HepG2 (cell line): Measurements from ENCODE around the gene TAMALIN. TPM values are rescaled to one million over a fixed set of nuclear protein-coding genes. Genes with fewer than 3 reads are reported as not detected.

Experiments
- ZNF264 ChIP-seq: sonication (generic); formaldehyde crosslinking; IDR thresholded peaks from 2 replicates; pipeline ENCODE4 v1.4.0; 2020; ENCODE audit warnings: missing genetic modification reagents
- ZNF468 ChIP-seq: sonication (generic); formaldehyde crosslinking; IDR thresholded peaks from 2 replicates; pipeline ENCODE4 v1.8.0; 2022; ENCODE audit warnings: mild to moderate bottlenecking, moderate library complexity, missing genetic modification reagents
- polyA plus RNA-seq, 8 experiments: library from polyadenylated mRNA; depleted of rRNA in 3 of 8; stranded (reverse) in 7 of 8; unstranded in 1 of 8; fragments of >200 nt; fragmentation: Illumina TruSeq in 4 of 8; extraction: Trizol in 4 of 8; gene quantifications; 2 replicates each; pipeline versions ENCODE4 v1.2.1 to v1.2.3, GENCODE V29; 2011 to 2016; ENCODE audit warnings: low read depth in 4 of 8, missing spikeins in 1 of 8, mixed read lengths in 1 of 8; ENCODE audit not compliant: insufficient read depth in 1 of 8
- total RNA-seq, 5 experiments: library from RNA; depleted of rRNA; stranded (reverse); fragments of >200 nt; fragmentation: Illumina TruSeq; extraction: Trizol; gene quantifications; 2 replicates each; pipeline ENCODE4 v1.2.3, GENCODE V29; 2016; ENCODE audit warnings: low read depth in 1 of 5
- TF ChIP-seq, protein P1 (sequence below): sonication (generic); formaldehyde crosslinking; IDR thresholded peaks from 2 replicates; pipeline ENCODE4 v1.4.0; 2020; ENCODE audit warnings: missing genetic modification reagents, borderline replicate concordance
- TF ChIP-seq, protein P2 (sequence below): sonication (generic); formaldehyde crosslinking; IDR thresholded peaks from 2 replicates; pipeline ENCODE4 v1.9.0; 2021; ENCODE audit warnings: missing genetic modification reagents, borderline replicate concordance

Gene TAMALIN
- total and polyA plus RNA-seq, 2 of the 13 experiments (the other 11 are each of a cell fraction or from before 2014, with no cell fraction given), result 2.9 to 10.9 TPM

DNA sequence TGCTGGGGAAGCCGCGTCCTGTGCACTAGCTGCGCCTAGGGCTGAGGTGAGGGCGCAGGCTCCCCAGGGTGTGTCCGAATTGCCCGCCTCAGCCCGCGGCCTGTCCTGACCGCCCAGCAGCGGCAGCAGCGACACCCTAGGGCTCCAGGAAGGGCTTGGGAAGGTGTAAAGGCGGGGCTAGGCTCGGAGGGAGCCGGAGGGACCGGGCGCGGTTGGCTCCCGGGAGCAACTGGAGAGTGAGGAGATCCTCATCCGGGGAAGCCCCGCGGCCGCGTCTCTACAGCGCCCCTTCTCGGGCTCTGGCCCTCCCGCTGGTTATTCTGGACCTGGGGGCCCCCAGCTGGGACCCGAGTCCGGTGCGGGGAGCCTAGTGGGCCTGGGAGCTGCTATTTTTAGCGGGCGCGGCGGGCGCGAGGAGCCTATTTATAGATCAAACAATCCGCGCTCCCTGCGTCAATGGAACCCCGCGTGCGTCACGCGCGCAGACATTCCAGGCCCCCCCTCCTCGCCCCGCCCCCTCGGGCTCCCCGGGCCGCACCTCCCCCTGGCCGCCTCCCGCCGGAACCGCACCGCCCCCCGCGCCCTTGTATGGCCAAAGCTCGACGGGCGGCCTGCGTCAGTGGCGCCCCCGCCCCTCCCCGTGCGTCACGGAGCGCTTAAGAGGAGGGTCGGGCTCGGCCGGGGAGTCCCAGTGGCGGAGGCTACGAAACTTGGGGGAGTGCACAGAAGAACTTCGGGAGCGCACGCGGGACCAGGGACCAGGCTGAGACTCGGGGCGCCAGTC is 44.2 kb downstream of the TAMALIN start, which contains the start of gene NR4A1 (continued):
- TF ChIP-seq, protein P1, sequence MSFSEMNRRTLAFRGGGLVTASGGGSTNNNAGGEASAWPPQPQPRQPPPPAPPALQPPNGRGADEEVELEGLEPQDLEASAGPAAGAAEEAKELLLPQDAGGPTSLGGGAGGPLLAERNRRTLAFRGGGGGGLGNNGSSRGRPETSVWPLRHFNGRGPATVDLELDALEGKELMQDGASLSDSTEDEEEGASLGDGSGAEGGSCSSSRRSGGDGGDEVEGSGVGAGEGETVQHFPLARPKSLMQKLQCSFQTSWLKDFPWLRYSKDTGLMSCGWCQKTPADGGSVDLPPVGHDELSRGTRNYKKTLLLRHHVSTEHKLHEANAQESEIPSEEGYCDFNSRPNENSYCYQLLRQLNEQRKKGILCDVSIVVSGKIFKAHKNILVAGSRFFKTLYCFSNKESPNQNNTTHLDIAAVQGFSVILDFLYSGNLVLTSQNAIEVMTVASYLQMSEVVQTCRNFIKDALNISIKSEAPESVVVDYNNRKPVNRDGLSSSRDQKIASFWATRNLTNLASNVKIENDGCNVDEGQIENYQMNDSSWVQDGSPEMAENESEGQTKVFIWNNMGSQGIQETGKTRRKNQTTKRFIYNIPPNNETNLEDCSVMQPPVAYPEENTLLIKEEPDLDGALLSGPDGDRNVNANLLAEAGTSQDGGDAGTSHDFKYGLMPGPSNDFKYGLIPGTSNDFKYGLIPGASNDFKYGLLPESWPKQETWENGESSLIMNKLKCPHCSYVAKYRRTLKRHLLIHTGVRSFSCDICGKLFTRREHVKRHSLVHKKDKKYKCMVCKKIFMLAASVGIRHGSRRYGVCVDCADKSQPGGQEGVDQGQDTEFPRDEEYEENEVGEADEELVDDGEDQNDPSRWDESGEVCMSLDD, result no peak
- TF ChIP-seq ZNF264 (CRISPR knock-in tag) (no peak), ZNF468 (CRISPR knock-in tag) (no peak)
- TF ChIP-seq, protein P2, sequence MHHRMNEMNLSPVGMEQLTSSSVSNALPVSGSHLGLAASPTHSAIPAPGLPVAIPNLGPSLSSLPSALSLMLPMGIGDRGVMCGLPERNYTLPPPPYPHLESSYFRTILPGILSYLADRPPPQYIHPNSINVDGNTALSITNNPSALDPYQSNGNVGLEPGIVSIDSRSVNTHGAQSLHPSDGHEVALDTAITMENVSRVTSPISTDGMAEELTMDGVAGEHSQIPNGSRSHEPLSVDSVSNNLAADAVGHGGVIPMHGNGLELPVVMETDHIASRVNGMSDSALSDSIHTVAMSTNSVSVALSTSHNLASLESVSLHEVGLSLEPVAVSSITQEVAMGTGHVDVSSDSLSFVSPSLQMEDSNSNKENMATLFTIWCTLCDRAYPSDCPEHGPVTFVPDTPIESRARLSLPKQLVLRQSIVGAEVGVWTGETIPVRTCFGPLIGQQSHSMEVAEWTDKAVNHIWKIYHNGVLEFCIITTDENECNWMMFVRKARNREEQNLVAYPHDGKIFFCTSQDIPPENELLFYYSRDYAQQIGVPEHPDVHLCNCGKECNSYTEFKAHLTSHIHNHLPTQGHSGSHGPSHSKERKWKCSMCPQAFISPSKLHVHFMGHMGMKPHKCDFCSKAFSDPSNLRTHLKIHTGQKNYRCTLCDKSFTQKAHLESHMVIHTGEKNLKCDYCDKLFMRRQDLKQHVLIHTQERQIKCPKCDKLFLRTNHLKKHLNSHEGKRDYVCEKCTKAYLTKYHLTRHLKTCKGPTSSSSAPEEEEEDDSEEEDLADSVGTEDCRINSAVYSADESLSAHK (CRISPR knock-in tag), result no peak
